IPS-15b (cell line): ENCODE data around the gene NAGA.

Source experiments
- H3K27me3 ChIP-seq: one replicate; pipeline ENCODE4 v1.6.1; 2013; ENCODE audit warnings: low read length; ENCODE audit not compliant: control insufficient read depth, insufficient read depth
- H3K36me3 ChIP-seq: one replicate; pipeline ENCODE4 v1.6.1; 2013; ENCODE audit warnings: low read length; ENCODE audit not compliant: control insufficient read depth, insufficient read depth
- H3K4me1 ChIP-seq: one replicate; pipeline ENCODE4 v1.6.1; 2013; ENCODE audit warnings: mild to moderate bottlenecking, low read length; ENCODE audit not compliant: control insufficient read depth, insufficient read depth
- H3K4me3 ChIP-seq: one replicate; pipeline ENCODE4 v1.5.1; 2013; ENCODE audit warnings: low read depth, low read length
- H3K9ac ChIP-seq: one replicate; pipeline ENCODE4 v1.6.1; 2013; ENCODE audit warnings: low read depth, mild to moderate bottlenecking, low read length
- H3K9me3 ChIP-seq: one replicate; pipeline ENCODE4 v1.6.1; 2013; ENCODE audit warnings: mild to moderate bottlenecking, low read length; ENCODE audit not compliant: control insufficient read depth, insufficient read depth

Gene NAGA

GRCh38 chr22:42022162-42022847 is 48.3 kb downstream of the NAGA start:
- Histone ChIP-seq H3K9me3 (no peaks in the 10 kb centered on the region), H3K36me3 (no peaks in the 10 kb centered on the region), H3K9ac (no peak overlapping the region), H3K4me3 (no peak overlapping the region), H3K27me3 (no peaks in the 10 kb centered on the region), H3K4me1 (no peaks in the 10 kb centered on the region)

DNA sequence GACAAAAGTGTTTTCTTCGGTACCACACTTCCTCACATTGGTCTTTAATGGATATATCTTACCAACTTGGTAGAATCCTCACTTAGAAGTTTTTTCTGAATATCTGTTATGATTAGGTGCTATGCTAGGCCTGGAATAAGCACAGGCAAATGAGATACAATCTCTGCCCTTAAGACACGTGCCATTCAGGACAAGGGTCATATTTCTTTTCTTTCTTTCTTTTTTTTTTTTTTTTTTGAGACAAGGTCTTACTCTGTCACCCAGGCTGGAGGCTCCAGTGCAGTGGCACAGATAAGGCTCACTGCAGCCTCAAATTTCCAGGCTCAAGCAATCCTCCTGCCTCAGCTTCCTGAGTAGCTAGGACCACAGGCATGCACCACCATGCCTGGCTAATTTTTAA is 49.0 kb downstream of the NAGA start:
- Histone ChIP-seq H3K36me3 (no peaks in the 10 kb centered on the region), H3K9me3 (no peaks in the 10 kb centered on the region)

DNA sequence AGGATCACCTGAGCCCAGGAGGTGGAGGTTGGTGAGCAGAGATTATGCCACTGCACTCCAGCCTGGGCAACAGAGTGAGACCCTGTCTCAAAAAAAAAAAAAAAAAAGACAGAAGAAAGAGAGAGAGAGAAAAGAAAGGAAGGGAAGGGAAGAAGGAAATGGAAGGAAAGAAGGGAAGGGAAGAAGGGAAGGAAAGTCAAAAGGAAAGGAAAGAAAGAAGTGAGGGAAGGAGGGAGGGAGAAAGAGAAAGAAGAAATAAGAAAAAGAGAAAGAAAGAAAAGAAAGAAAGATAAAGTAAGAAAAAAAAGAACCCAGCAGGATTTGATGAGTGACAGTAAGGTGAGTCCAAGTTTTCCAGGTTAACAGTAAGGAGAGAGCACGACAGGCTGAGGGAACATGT is 52.4 kb downstream of the NAGA start:
- no peak overlapping the region for H3K4me3 ChIP-seq
- no peaks in the 10 kb centered on the region for H3K36me3 ChIP-seq
- peaks cover 5% of the 10 kb centered on the region for H3K27me3 ChIP-seq
- no peak overlapping the region for H3K9ac ChIP-seq
- no peaks in the 10 kb centered on the region for H3K4me1 ChIP-seq
- H3K9me3 ChIP-seq = no peaks in the 10 kb centered on the region

More for the DNA sequence above, 49.0 kb downstream of the NAGA start:
- no peaks in the 10 kb centered on the region for H3K4me1 ChIP-seq
- no peak overlapping the region for H3K9ac ChIP-seq
- peaks cover 4% of the 10 kb centered on the region for H3K27me3 ChIP-seq
- no peak overlapping the region for H3K4me3 ChIP-seq

DNA sequence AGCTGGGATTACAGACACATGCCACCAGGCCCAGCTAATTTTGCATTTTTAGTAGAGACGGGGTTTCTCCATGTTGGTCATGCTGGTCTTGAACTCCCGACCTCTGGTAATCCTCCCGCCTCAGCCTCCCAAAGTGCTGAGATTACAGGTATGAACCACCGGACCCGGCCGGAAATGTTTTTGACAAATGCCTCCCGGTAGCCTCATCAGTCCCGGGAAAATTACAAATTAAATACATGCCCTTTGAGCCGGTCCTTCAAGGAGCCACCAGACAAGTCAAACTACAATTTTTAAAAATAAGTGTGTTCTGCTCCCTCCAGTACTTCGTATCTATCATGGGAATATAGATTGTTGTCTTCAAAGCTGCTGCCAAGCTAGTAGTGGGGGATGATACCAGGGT is 54.5 kb downstream of the NAGA start:
- peaks cover 5% of the 10 kb centered on the region for H3K27me3 ChIP-seq
- H3K9ac ChIP-seq = no peak overlapping the region
- H3K4me3 ChIP-seq = no peak overlapping the region
- no peaks in the 10 kb centered on the region for H3K9me3 ChIP-seq
- no peaks in the 10 kb centered on the region for H3K4me1 ChIP-seq
- H3K36me3 ChIP-seq = no peaks in the 10 kb centered on the region

DNA sequence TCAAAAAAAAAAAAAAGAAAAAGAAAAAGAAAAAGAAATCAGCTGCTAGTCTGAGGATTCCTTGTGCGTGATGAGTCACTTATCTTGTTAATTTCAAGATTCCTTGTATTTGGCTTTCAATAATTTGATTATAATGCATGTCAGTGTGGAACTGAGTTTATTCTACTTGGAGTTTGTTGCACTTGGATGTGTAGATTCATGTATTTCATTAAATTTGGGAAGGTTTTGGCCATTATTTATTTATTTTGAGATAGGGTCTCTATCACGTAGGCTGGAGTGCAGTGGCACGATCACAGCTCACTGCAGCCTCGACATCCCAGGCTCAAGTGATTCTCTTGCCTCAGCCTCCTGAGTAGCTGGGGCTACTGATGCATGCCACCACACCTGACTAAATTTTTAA is 57.2 kb downstream of the NAGA start:
- Histone ChIP-seq H3K9ac (no peak overlapping the region), H3K9me3 (no peaks in the 10 kb centered on the region), H3K4me1 (no peaks in the 10 kb centered on the region), H3K4me3 (no peak overlapping the region), H3K36me3 (no peaks in the 10 kb centered on the region), H3K27me3 (peaks cover 5% of the 10 kb centered on the region)

GRCh38 chr22:42010778-42011177 is 59.8 kb downstream of the NAGA start:
- H3K27me3 ChIP-seq = no peaks in the 10 kb centered on the region
- no peaks in the 10 kb centered on the region for H3K4me1 ChIP-seq
- H3K9ac ChIP-seq = no peak overlapping the region
- no peaks in the 10 kb centered on the region for H3K9me3 ChIP-seq
- H3K4me3 ChIP-seq = no peak overlapping the region
- no peaks in the 10 kb centered on the region for H3K36me3 ChIP-seq
